ENCODE data around the gene WNK1. TPM values are rescaled to one million over a fixed set of nuclear protein-coding genes. Genes with fewer than 3 reads are reported as not detected.
"Not testable (repeated sequence)": the region's sequence is repeated elsewhere in the genome, so short reads cannot be mapped to it uniquely, and the experiment has no call there.

Gene WNK1
- total and polyA plus RNA-seq, 11 donors = 59.9 to 373 (median 290) TPM

DNA sequence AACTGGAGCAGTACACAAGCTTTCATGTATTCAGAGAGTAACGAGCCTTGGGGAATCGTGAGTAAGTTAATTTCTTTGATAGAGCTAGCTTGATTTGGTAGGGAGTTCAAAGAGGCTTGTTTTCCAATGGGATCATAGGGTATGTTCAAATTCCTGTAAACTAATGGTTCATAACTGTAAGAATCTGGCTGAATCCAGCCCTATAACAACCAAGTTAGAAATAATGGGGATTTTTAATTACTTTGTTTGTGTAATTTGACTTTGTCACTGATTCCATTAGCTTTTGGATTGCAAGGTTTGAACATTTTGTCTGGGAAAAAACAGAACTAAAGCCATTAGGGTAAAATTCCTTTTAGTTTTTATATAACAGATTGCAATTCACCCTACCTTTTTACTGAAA is 94.0 kb downstream of the WNK1 start:
- H3K27me3 ChIP-seq = no peaks in the 10 kb centered on the region
- H3K36me3 ChIP-seq = peaks cover 0 to 25% (median 6%) of the 10 kb centered on the region in 9 donors
- H3K27ac ChIP-seq = no peak overlapping the region
- intact Hi-C loops (cut with DNase I) = no loop called here
- H3K4me1 ChIP-seq = peaks cover 0 to 50% (median 14%) of the 10 kb centered on the region in 12 donors
- no peak overlapping the region for H3K4me3 ChIP-seq
- WGBS, 4 donors = 71 to 82% (median 78%) methylated on average over 2 of the region's 2 CpGs
- ATAC-seq (no peak), DNase-seq (no peak)
- TF ChIP-seq CTCF (IDR thresholded peaks at IDR 0.05) = no peak
- TF ChIP-seq POLR2A (IDR thresholded peaks at IDR 0.05) = no peak
- H3K9me3 ChIP-seq = no peaks in the 10 kb centered on the region

DNA sequence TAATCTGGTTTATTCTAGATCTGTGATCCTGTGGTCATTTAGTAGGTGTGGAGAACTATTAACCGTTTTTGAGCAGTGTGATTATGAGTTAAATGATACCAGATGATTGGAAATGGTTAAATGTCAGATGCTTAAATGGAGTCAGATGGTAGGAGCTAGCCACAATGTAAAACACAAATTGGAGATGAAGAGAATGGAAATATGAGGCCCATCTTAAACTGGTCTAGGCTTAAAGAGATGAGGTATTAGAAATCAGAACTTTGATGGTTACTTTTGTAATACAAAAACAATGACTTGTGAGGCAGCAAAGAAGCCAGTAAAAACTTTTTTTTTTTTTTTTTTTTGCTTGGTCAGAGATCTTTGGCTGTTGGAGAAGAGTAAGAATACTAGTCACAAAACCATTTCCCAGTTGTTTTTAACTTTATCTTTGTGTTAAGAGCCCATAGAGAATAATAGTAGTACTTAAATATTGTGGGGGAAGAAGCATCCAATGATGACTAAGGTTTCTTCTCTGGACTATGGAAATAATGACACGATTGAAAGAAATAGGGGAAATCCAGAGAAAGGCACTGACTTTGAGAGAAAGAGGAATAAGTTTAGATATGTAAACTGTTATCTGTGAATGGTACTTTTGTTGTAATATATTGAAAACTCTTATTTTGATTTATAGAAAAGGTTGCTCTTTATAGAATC is 95.9 kb downstream of the WNK1 start:
- Histone ChIP-seq H3K4me3 (no peak overlapping the region), H3K27ac (peak overlapping the region in 1 of 12 donors; percentile 46), H3K9me3 (no peaks in the 10 kb centered on the region), H3K27me3 (no peaks in the 10 kb centered on the region), H3K4me1 (peaks cover 0 to 47% (median 24%) of the 10 kb centered on the region in 12 donors), H3K36me3 (peaks cover 0 to 13% (median 0%) of the 10 kb centered on the region in 9 donors)
- intact Hi-C loops (cut with DNase I) = no loop called here
- no peak for TF ChIP-seq POLR2A (IDR thresholded peaks at IDR 0.05)
- no peak for TF ChIP-seq CTCF (IDR thresholded peaks at IDR 0.05)
- DNase-seq (no peak), ATAC-seq (no peak)
- 67 to 78% (median 72%) methylated on average over 2 of the region's 2 CpGs for WGBS, 4 donors

DNA sequence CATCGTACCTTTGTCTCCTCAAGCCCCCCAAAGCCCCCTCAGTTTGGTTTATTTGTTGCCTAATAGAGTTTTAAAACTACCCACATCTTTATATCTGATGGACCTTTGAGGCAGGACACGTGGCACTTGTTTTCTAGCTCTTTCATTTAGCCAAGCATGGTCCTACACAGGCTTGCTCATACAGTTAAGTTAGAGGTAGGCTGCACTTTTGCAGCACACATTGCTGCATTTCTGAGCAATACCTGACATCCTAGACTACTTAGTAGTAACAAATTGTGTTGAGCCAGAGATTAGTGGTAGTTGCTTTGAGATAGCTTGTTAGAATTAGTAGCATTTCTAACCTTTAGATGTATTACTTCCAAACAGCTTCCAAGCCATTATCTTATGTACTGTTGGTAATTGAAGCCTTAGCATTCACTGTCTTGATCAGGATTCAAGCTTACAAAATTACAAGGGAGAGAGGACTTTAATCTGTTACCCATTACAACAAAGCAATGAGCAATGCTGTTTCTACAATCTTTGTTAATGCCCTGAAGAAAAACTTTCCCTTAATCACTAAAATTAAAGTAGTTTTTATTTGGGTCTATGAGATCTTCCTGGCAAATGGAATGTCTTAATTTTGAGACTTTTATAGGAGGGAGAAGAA is 96.6 kb downstream of the WNK1 start:
- Histone ChIP-seq H3K27me3 (no peaks in the 10 kb centered on the region), H3K36me3 (peaks cover 0 to 11% (median 0%) of the 10 kb centered on the region in 9 donors), H3K4me1 (peaks cover 0 to 49% (median 27%) of the 10 kb centered on the region in 12 donors), H3K27ac (peak overlapping the region in 1 of 12 donors; percentile 46), H3K4me3 (no peak overlapping the region), H3K9me3 (no peaks in the 10 kb centered on the region)
- intact Hi-C loops (cut with DNase I) = no loop called here
- no peak for DNase-seq
- 77 to 85% (median 81%) methylated on average over 2 of the region's 2 CpGs for WGBS, 4 donors
- no peak for ATAC-seq
- no peak for TF ChIP-seq POLR2A (IDR thresholded peaks at IDR 0.05)
- no peak for TF ChIP-seq CTCF (IDR thresholded peaks at IDR 0.05)

GRCh38 chr12:849733-850437 is 97.5 kb downstream of the WNK1 start:
- intact Hi-C loops (cut with DNase I); H3K27me3 ChIP-seq; DNase-seq; ATAC-seq; H3K4me3 ChIP-seq; H3K9me3 ChIP-seq; H3K27ac ChIP-seq: not testable (repeated sequence)
- Histone ChIP-seq H3K4me1 (peaks cover 0 to 53% (median 27%) of the 10 kb centered on the region in 12 donors), H3K36me3 (peaks cover 0 to 11% (median 0%) of the 10 kb centered on the region in 9 donors)
- whole genome bisulfite sequencing, 4 donors = 83 to 95% (median 88%) methylated on average over 2 to 4 of the region's 4 CpGs

Data from heart left ventricle (tissue), 16 donors.